H1 (cell line): ENCODE measurements around the gene WNT9A. TPM values are rescaled to one million over a fixed set of nuclear protein-coding genes. Genes with fewer than 3 reads are reported as not detected.

ENCODE experiments used
- CEBPB ChIP-seq: IDR thresholded peaks from 2 replicates; pipeline ENCODE4 v1.6.1; 2012; ENCODE audit warnings: low read depth, low read length
- polyA plus RNA-seq, 7 experiments: library from polyadenylated mRNA; depleted of rRNA in 3 of 7; stranded (reverse) in 5 of 7; unstranded in 2 of 7; fragments of >200 nt in 5 of 7; fragments of 200-250 nt in 2 of 7; gene quantifications; 1 replicate in 5 of 7; 2 replicates in 1 of 7; 4 replicates in 1 of 7; pipeline versions ENCODE4 v1.2.1 to v1.2.3, GENCODE V29; 2011 to 2013; ENCODE audit warnings: missing spikeins in 2 of 7, mixed read lengths in 2 of 7
- total RNA-seq: library from RNA; stranded (reverse); fragmentation: NEBNext Ultra II Directional; extraction: Animal tissue kit (Norgen Biotek cat#: 25700); gene quantifications from 2 replicates; pipeline ENCODE4 v1.2.1, GENCODE V29; 2021
- TF ChIP-seq, protein P1 (sequence below): IDR thresholded peaks from 2 replicates; pipeline ENCODE4 v1.6.1; 2012; ENCODE audit warnings: inconsistent platforms

Gene WNT9A
- total and polyA plus RNA-seq, 2 of the 8 experiments (the other 6 are each of a cell fraction or from before 2014, with no cell fraction given): 1.1 to 1.5 TPM

GRCh38 chr1:227955808-227956207, 8.1 kb upstream of the WNT9A start (continued):
- TF ChIP-seq, protein P1, sequence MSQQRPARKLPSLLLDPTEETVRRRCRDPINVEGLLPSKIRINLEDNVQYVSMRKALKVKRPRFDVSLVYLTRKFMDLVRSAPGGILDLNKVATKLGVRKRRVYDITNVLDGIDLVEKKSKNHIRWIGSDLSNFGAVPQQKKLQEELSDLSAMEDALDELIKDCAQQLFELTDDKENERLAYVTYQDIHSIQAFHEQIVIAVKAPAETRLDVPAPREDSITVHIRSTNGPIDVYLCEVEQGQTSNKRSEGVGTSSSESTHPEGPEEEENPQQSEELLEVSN: no peak
- TF ChIP-seq CEBPB: no peak
- TF ChIP-seq, all 59 proteins: peak for 0
